Measurements from ENCODE around the gene DKC1.
"Not testable (repeated sequence)": the region's sequence is repeated elsewhere in the genome, so short reads cannot be mapped to it uniquely, and the experiment has no call there.

The DKC1 gene

DNA sequence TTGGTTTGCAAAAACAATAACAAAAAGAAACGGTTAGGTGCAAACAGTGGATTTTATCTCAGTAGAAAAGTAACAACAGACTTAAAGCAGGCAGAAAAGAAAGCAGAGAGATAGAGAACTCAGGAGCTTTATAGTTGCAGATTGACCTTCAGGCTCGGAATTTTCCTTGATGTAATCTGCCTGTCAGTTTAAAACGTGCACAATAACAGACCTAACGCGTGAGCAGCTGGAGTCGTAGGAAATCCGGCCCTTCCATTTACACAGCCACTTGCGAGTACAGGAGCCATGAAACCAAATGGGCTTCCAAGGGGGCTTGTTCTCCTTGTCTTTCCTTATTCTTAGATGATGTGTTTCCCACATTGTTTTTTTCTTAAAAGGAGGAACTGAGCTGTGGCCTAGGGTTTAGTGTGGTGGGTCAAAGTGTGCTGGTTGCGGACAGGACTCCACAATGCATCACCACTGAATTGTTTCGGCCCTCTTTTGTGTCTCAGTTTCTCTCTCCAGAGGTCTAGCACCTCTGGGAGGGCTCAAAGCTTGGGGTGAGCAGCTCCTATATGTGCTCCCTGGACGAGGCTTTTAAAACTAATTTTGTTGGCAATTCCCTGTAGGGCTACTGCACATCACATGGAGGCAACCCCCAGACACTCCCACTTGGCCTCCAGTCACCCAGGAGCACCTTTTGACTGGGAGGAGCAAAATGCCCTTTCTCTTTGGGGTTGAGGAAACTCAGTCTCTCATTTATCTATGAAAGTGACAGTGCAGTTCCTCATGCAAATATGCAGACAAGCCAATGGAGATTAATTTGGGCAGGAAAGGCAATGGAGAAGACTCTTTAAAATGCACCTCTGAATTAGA is 56.5 kb downstream of the DKC1 start:
- no peak for TF ChIP-seq CTCF (IDR thresholded peaks at IDR 0.05; ENCODE audit: low read depth, low read length, missing control alignments)
- no peak overlapping the region for H3K4me3 ChIP-seq (ENCODE audit: low read depth, low read length)
- DNase-seq (ENCODE audit: low read depth), result no peak

DNA sequence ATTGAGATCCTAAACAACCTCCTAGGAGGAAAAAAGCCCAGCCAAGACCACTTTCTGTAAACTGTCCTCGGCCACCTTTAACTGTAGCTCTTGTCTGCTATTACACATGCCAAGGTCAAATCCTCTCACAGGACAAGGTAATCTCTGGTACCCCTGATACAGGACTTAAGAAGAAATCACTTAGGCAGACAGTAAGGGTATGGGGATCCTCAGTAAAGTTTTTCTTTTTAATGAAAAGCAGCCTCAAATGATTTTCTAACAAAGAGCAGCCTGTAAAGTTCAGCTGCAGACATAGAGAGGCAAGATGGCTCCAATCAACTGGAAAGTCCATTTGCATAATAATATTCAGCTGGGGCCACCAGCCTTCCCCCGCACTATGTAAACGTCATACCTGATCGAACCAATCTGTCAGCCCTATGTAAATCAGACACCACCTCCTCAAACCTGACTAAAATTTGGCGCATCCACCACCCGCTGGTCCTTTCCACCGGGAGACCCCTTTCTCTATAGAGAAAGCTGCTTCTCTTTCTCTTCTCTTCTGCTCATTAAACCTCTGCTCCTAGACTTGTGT is 57.2 kb downstream of the DKC1 start:
- no peak for TF ChIP-seq CTCF (IDR thresholded peaks at IDR 0.05; ENCODE audit: low read depth, low read length, missing control alignments)
- DNase-seq (ENCODE audit: low read depth), result no peak
- no peak overlapping the region for H3K4me3 ChIP-seq (ENCODE audit: low read depth, low read length)

- no peak overlapping the region for H3K4me3 ChIP-seq (ENCODE audit: low read depth, low read length)
- no peak for TF ChIP-seq CTCF (IDR thresholded peaks at IDR 0.05; ENCODE audit: low read depth, low read length, missing control alignments)
- DNase-seq (ENCODE audit: low read depth), result no peak
Measured at GRCh38 chrX:154821523-154821922, 58.9 kb downstream of the DKC1 start.

- TF ChIP-seq CTCF (IDR thresholded peaks at IDR 0.05; ENCODE audit: low read depth, low read length, missing control alignments), result no peak
- no peak overlapping the region for H3K4me3 ChIP-seq (ENCODE audit: low read depth, low read length)
- no peak for DNase-seq (ENCODE audit: low read depth)
Measured at GRCh38 chrX:154822029-154822428, 59.4 kb downstream of the DKC1 start.

- H3K4me3 ChIP-seq (ENCODE audit: low read depth, low read length), result no peak overlapping the region
- DNase-seq (ENCODE audit: low read depth), result no peak
- no peak for TF ChIP-seq CTCF (IDR thresholded peaks at IDR 0.05; ENCODE audit: low read depth, low read length, missing control alignments)
Measured at GRCh38 chrX:154824638-154825037, 62.0 kb downstream of the DKC1 start.

- H3K4me3 ChIP-seq (ENCODE audit: low read depth, low read length); DNase-seq (ENCODE audit: low read depth): not testable (repeated sequence)
Measured at GRCh38 chrX:154825586-154825985, 62.9 kb downstream of the DKC1 start.

All from GM12864 (cell line).